Frontal cortex (tissue), 4 donors: ENCODE measurements around the gene CELSR1. TPM values are rescaled to one million over a fixed set of nuclear protein-coding genes. Genes with fewer than 3 reads are reported as not detected.
"Not testable (repeated sequence)": the region's sequence is repeated elsewhere in the genome, so short reads cannot be mapped to it uniquely, and the experiment has no call there.

Experiments used
- DNase-seq, 2 donors: peaks; one replicate each; pipeline ENCODE4 v3.0.0; 2012; ENCODE audit warnings: low spot score in 2 of 2
- FAIRE-seq: peaks from 2 replicates; lab custom pipeline; 2012; peaks lifted over from hg19 to GRCh38; lab: Jason Lieb, UNC
- total RNA-seq: library from RNA; depleted of rRNA; stranded (reverse); fragments of >200 nt; gene quantifications from one replicate; pipeline ENCODE4 v1.2.3, GENCODE V29; 2014
- donor health status: control.
- donor health status: control.
- donor health status: control.

Gene CELSR1
- total RNA-seq, 1 donor from 2014 or later = 2.0 TPM

- FAIRE-seq = no peak
Measured at GRCh38 chr22:46534901-46535630, 2.4 kb downstream of the CELSR1 start.

GRCh38 chr22:46534177-46534776 is 3.1 kb downstream of the CELSR1 start:
- no peak for DNase-seq
- no peak for FAIRE-seq

More at GRCh38 chr22:46534901-46535630, 2.4 kb downstream of the CELSR1 start:
- DNase-seq = no peak

- no peak for FAIRE-seq
- DNase-seq = no peak
Measured at GRCh38 chr22:46533070-46533833, 4.2 kb downstream of the CELSR1 start.

DNA sequence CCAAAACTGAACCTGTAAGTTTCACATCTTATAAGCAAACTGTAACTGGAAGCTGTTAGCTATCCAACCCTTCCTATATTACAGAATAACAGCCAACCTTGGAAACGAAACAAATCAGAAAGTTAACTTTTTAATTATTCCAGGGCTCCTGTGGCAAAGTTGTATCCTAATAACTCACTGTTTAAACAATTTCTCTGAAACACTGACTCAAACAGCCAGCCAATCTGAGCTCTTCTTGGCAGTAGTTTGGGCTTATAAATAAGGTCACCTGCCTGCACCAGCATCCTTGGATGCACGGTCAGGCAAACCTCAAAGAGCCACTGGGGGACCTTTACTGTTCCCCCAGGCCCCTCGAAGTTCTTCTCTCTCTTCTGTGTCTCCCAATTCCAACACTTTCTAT is 5.0 kb downstream of the CELSR1 start:
- DNase-seq (no peak), FAIRE-seq (no peak)

DNA sequence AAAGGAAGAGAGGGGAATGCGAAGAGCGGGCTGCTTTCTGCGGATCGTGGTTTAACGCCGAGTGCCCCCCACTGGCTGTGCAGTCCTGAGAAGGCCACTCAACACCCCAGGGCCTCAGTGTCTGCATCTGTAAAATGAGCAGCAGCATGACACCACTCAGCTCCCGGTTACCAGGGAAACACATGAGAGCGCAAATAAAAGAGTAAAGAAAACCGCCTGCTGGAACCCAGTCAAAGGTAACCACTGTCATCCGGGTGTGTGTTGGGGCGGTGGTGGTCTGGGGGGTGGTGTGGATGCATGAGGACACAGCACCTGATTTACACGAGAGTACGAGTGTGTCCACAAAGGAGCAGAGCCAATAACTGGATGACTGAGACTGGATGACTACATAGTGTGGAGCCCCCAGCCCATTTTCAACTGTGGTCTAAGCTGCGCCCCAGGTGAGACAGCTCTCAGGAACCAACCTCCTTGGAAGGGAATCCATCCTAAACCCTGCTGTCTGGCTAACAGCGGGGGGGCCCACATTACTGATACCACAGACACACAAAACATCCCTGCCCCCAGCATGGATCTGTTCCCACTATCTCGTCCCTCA is 5.7 kb downstream of the CELSR1 start:
- no peak for FAIRE-seq
- no peak for DNase-seq

GRCh38 chr22:46528121-46528610 is 9.3 kb downstream of the CELSR1 start:
- no peak for DNase-seq
- no peak for FAIRE-seq

DNA sequence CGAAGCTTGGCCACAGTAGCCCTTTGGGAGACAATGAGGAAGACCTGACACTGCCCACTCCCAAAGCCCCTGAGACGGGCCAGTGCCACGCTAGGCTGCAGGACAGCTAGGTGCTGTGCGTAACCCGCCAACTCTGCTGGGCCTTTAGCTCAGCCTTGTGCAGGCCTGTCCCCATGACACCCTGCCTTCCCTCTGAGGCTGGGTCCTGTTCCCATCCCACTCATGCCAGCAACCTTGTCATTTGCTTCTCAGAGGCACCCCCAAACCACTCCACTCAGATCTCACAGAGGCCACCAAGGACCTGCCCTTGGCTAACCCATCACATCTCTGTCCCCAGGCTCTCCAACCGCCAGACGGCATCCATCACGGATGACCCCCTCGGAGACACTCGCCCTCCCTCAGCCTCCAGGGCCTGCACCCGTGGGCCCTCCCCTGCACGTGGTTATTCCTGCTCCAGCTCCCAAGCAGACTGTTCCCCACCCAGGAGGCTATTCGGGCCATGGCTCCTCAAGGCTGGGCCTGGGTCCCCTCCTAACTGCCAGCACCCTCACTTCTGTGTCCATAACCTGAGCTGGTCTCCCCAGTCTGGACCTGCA is 11.1 kb downstream of the CELSR1 start:
- DNase-seq = no peak
- no peak for FAIRE-seq

DNA sequence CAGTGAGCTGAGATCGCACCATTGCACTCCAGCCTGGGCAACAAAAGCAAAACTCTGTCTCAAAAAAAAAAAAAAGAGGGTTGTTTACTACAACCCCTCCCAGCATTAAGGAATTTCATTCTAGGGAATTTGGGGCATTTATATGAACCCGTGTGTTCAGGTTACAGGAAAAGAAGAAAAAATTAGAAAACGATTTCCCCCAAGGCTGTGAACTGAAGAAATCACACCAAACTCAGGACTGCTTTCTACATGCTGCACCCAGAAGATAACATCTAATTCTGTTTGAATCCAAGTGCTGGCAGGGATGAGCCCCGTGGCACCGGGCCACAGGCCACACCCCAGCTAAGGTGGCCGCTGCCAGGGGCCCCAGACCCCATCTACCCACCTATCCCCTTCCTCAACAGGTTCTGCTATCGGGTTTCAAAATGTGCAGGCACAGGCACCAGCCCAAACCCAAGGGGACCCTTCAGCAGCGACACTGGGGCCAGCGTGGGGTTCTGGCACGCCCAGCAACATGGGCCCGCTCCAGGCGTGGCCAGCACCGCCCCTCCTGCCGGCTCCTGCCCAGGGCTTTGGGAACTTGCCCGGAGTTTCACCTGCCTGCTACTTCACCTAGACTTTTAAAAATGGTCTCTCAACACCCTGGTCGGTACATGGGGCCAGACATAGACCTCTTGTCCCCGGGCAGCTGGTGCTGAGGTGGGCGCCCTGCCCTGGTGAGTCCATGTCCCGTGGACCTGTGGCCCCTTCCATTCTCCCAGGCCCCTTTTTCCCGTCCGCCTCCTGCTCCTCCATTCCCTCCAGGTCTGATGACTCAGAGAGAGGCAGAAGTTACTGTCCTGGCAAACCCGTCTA is 11.8 kb downstream of the CELSR1 start:
- DNase-seq (no peak), FAIRE-seq (no peak)

DNA sequence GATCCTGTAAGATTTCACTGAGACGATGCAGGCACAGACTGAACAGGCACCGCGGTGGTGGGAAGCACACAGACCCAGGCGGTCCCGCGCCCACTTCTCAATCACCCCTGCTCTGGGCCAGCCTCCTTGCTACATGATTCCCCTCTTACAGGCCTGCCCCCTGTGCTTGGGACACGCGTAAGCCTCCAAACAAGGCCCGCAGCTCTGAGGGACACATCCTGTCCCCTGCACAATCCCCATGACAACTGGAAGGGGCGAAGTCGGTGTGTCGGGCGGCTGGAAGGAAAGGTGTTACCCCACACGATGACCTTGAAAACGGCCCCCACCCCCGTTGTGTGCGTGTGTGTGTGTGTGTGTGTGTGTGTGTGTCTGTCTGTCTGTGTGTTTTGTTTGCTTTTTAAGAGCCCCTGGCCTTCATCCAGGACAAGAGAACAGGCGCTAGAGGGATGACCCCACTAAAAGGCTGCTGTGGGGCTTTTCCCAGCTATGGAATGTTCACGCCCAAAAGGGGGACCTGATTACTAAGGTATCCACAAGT is 13.1 kb downstream of the CELSR1 start:
- FAIRE-seq (no peak), DNase-seq (no peak)

DNA sequence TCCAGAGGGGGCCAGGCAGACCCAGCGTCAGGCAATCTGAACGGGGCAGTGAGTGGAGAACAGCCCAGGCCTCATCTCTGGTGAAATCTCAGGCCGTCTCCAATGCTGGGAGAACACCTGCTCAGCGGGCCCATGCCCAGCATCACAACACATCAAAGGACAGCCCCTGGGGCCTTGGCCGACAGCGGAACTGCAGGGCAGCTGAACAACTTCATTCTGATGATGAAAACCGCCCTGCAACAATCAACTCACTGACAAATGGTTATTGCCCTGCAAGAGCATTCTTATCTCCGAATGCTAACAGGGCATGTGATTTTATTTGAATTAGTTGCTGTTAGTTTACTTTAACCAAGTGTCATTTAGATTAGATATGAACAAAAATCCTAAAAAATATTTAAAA is 14.6 kb downstream of the CELSR1 start:
- no peak for DNase-seq

DNA sequence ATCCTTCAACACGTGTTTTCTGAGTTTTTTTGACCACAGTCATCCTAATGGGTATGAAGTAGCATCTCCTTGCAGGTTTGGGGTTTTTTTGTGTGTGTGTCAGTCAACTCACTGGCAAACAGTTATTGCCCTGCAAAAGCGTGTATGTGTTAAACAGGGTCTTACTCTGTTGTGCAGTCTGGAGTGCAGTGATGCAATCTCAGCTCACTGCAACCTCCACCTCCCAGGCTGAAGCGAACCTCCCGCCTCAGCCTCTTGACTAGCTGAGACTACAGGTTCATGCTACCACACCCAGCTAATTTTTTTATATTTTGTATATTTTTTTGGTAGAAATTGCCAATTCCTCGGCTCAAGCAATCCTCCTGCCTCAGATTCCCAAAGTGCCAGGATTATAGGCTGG is 15.4 kb downstream of the CELSR1 start:
- FAIRE-seq (no peak), DNase-seq (no peak)

More for the DNA sequence above, 14.6 kb downstream of the CELSR1 start:
- FAIRE-seq = no peak

GRCh38 chr22:46520880-46521279 is 16.5 kb downstream of the CELSR1 start:
- DNase-seq (no peak), FAIRE-seq (no peak)

DNA sequence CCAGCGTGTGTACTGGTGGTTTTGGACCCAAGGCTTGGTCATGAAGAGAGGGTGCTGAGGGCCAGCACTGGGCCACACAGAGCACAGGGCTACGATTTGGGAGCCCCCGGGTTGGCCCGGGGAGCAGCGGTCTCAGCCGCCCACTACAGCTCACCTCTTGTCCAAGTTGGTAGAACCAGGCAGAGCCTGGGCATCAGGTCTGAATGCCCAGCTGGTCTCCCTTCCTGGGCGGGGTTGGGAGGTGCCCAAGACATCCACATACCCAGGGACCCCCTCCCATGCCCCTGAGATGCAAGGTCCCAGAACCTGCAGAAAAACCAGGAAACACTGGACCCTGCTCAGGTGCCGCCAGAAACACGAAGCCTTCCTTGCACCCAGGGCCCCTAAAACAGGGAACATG is 18.0 kb downstream of the CELSR1 start:
- DNase-seq = no peak
- FAIRE-seq = no peak

DNA sequence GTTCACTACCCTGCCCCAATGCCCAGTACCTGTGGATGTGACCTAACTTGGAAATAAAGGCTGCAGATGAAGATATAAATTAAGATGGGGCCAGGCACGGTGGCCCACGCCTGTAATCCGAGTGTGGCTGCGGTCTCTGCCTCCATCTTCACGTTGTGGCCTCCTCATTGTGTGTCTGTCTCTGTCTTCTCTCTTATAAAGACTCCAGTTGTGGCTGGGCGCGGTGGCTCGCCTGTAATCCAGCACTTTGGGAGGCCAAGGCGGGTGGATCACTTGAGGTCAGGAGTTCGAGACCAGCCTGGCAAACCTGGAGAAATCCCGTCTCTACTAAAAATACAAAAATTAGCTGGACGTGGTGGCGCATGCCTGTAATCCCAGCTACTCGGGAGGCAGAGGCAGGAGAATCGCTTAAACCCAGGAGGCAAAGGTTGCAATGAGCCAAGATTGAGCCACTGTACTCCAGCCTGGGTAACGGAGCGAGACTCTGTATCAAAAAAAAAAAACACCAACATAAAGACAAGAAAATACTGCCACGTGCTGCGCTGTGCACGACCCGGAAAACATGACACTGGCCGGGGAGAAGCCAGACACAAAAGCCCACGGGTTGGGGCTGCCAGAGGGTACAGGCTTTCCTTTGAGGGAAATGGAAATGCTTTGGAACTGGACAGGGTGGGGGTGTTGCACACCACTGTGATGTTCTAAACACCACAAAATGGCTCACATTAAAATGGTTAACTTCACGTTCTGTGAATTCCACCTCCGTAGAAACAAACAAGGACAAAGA is 18.7 kb downstream of the CELSR1 start:
- DNase-seq = no peak
- no peak for FAIRE-seq

- FAIRE-seq = no peak
- DNase-seq = no peak
Measured at GRCh38 chr22:46518038-46518437, 19.4 kb downstream of the CELSR1 start.

DNA sequence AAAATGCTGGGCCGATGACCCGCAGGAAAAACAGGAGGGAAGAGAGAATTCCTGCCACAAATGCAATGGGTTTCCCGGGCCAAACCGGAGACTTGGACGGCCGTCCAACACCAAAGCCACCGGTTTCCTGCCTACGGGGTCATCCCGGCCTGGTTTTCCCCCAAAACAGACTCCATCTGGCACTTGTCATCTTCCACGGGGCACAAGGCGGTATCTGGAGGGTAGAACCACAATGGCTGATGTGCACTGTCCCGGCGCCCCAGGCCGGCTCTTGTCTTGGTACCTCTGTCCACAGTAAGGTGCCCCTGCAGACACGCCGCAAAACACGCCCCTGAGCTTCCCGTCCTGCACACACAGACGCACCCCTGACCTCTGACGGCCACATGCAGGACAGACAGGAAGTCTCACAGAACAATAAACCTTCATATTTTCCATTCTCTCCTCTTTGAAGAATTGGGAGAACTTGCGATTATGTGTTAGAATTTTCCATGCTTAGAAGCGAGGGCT is 20.1 kb downstream of the CELSR1 start:
- FAIRE-seq (no peak), DNase-seq (no peak)

- DNase-seq = no peak
- no peak for FAIRE-seq
Measured at GRCh38 chr22:46516638-46517037, 20.8 kb downstream of the CELSR1 start.

- not testable (repeated sequence) for DNase-seq, FAIRE-seq
Measured at GRCh38 chr22:46516112-46516487, 21.3 kb downstream of the CELSR1 start.
